Measurements from ENCODE around the gene GPC6.

The GPC6 gene

GRCh38 chr13:93558637-93559036, 332.0 kb downstream of the GPC6 start:
- FAIRE-seq, result no peak
- no peak for DNase-seq (ENCODE audit: low spot score)

DNA sequence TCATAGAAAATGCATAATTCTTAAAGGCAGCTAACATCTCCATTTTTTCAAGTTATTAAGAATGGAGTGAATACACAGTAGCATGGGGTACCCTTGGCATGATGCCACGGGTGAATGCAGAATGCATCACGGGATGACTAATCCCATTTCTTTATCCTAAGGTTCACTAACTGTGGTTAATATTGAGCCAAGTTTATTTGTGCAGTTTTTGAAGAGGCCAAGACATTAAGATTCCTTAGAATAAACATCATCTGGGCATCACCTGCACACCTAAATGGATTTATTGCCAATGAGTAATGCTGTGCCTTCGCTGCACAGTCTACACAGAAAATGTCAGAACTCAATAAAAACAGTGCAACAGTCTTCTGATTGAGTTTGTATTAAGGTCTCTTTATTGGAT, 333.1 kb downstream of the GPC6 start:
- peak; percentile 95 for DNase-seq (ENCODE audit: low spot score)
- FAIRE-seq, result peak; percentile 97

DNA sequence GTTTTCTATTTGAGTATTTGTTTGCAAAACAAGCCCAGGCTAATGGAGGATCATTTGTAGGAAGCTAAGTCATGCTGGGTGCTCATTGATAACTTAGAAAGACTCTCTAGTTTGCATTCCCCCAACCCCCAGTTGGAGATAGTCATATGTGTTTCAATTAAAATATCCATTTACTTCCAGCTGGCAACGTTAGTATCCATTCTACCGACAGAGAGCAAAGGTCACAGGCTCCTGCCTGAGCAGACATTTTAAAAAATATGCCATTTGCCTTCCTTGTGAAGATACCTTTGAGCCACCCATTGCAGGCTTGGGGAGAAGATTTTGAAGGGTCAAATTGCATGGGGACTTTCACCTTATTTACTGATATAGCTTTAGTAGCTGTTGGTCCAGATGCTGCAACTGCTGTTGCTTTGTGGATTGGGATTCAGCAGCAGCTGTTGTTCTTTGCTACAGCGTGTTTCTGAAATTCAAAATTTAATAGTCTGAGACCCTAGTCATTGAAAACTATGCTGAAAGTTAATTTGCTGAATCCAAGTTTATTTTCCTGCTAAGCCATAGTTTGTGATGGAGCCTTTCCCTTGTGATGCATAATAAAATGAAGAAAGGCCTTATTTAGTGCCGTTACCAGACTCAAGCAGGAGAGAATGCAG, 335.1 kb downstream of the GPC6 start:
- FAIRE-seq, result no peak
- no peak for DNase-seq (ENCODE audit: low spot score)

DNA sequence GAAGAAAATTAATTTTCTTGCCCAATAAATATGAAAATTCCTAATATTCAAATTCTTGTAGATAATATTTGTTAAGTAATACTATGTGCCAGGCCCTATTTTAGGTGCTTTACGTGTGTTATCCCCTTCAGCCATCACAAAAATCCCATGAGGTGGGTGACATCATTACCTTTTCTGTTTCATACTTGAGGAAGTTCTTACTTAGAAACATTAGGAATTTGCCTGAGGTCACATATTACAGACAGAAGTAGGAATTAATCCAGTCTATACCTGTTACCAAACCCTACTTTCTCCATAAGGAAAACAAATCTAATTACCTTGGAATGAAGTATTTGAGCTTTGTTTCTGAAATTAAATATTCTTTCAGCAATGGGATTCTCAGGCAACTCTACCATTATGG, 336.1 kb downstream of the GPC6 start:
- DNase-seq (ENCODE audit: low spot score) (no peak), FAIRE-seq (no peak)

- DNase-seq (ENCODE audit: low spot score) (no peak), FAIRE-seq (no peak)
Observed at GRCh38 chr13:93577105-93577504, 350.5 kb downstream of the GPC6 start.

GRCh38 chr13:93589788-93590187, 363.2 kb downstream of the GPC6 start:
- no peak for FAIRE-seq
- DNase-seq (ENCODE audit: low spot score), result no peak

DNA sequence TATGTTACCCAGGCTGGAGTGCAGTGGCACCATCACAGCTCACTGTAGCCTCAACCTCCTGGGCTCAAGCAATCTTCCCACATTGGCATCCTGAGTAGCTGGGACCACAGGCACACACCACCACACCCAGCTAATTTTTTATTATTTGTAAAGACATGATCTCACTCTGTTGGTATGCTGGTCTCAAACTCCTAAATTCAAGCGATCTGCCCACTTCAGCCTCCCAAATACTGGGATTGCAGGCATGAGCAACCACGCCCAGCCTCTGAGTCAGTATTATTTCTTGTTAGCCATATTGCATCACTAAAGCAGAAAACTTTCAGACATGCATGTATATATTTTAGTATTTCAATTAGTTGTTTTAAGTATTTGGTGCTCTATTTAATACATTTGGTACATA, 376.4 kb downstream of the GPC6 start:
- peak; percentile 91 for FAIRE-seq
- DNase-seq (ENCODE audit: low spot score), result peak; percentile 80

DNA sequence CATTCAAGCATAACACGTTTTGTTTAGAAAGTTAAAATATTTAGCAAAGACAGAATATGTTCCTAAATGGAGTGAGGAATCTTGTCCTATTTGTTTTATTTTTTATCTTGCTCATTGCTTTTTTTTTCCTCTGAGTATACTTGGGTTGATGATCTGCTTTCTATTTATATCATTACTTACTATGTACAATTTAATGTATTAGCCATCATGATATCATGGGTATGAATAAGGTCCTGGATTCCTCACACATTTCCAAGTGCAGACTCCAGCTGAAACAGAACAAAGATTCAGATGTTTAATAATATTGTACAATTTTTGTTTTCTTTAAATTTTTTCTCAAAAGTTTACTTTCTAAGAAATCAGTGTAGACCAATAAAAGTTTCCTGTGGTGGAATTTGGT, 388.2 kb downstream of the GPC6 start:
- no peak for DNase-seq (ENCODE audit: low spot score)
- no peak for FAIRE-seq

- no peak for DNase-seq (ENCODE audit: low spot score)
- no peak for FAIRE-seq
Observed at GRCh38 chr13:93620181-93620765, 393.7 kb downstream of the GPC6 start.

DNA sequence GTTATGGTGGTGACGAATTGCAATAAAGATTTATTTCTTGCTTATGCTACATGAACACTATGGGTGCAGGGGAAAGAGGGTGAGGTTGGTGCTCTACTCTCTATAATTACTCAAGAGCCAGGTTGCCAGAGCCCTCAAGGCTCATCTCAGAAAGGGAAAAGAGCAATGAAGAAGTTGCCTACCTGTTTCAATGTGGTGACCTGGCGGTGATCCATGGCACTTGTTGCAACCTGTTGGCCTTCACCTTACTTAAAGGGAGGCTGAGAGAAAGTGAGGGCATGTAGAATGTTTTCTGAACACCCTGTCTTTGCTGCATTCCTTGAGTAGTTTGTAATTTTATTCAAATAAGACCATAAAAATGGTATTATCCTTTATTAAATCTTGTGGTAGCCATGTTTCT, 394.4 kb downstream of the GPC6 start:
- no peak for FAIRE-seq
- DNase-seq (ENCODE audit: low spot score), result no peak

GRCh38 chr13:93621966-93622365, 395.4 kb downstream of the GPC6 start:
- FAIRE-seq, result no peak
- no peak for DNase-seq (ENCODE audit: low spot score)

- DNase-seq (ENCODE audit: low spot score) (no peak), FAIRE-seq (no peak)
Observed at GRCh38 chr13:93624311-93624777, 397.7 kb downstream of the GPC6 start.

DNA sequence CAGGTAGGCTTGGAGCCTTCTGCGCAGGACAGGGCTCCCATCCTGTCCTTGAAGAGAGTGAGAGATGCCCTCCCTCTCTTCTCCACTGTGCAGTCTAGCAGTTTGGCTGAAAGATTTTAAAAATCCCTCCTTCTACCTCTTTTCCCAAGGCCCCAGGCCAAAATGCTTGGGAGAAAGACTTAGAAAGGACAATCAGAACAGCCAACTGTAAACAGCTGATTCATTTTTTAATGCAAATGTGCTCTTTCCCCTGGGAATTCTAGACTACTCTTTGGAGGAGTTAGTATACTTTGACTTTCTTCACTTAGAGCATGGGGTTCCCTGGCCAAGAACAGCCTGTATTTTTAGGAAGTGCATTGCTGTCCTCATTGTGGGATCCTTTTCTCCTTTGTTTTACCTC, 398.9 kb downstream of the GPC6 start:
- no peak for FAIRE-seq
- DNase-seq (ENCODE audit: low spot score), result no peak

GRCh38 chr13:93628136-93628797, 401.7 kb downstream of the GPC6 start:
- FAIRE-seq, result no peak
- DNase-seq (ENCODE audit: low spot score), result no peak

- DNase-seq (ENCODE audit: low spot score), result no peak
Observed at GRCh38 chr13:93635616-93636032, 409.0 kb downstream of the GPC6 start.

GRCh38 chr13:93637852-93638251, 411.2 kb downstream of the GPC6 start:
- DNase-seq (ENCODE audit: low spot score) (no peak), FAIRE-seq (no peak)

More at GRCh38 chr13:93635616-93636032, 409.0 kb downstream of the GPC6 start:
- FAIRE-seq, result no peak

GRCh38 chr13:93640452-93640851, 413.8 kb downstream of the GPC6 start:
- no peak for FAIRE-seq
- no peak for DNase-seq (ENCODE audit: low spot score)

DNA sequence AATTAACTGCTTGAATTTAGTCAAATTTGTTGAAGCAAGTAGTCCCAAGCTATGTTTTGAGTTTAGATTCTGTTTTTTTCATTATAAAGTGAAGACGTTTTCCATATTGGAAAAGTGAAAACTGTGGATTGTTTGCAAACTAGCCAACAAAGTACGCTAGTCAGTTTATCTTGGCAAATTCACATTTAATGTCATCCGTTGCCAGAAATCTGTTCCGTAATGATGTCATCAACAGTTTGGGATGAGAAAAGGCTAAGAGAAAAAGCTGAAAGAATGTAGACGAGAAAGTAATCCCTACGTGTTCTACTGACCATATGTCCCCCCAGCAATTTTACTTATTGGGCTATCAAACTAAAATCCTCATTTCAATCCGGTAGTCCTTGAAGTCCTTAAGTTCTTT, 419.6 kb downstream of the GPC6 start:
- no peak for FAIRE-seq
- no peak for DNase-seq (ENCODE audit: low spot score)

DNA sequence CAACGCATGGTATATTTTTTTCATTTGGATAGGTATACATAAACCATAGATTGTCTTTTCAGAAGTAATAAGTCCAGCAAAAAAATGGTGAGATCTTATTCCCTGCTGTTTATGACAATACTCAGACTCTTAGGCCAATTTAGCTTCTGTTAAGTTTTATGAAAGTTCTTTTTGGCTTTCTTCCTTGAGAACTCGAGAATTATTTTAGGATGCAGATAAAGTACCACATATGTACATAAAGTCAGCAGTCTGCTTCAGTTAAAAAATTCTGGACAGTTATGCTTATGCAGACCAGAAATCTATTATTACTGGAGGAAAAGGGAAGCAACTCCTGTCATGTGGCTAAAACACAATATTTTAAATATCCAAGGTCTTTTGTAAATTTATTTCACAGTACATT, 422.9 kb downstream of the GPC6 start:
- FAIRE-seq, result no peak
- DNase-seq (ENCODE audit: low spot score), result no peak

GRCh38 chr13:93653776-93654175, 427.2 kb downstream of the GPC6 start:
- DNase-seq (ENCODE audit: low spot score) (no peak), FAIRE-seq (no peak)

GRCh38 chr13:93655154-93655553, 428.5 kb downstream of the GPC6 start:
- FAIRE-seq (no peak), DNase-seq (ENCODE audit: low spot score) (no peak)

DNA sequence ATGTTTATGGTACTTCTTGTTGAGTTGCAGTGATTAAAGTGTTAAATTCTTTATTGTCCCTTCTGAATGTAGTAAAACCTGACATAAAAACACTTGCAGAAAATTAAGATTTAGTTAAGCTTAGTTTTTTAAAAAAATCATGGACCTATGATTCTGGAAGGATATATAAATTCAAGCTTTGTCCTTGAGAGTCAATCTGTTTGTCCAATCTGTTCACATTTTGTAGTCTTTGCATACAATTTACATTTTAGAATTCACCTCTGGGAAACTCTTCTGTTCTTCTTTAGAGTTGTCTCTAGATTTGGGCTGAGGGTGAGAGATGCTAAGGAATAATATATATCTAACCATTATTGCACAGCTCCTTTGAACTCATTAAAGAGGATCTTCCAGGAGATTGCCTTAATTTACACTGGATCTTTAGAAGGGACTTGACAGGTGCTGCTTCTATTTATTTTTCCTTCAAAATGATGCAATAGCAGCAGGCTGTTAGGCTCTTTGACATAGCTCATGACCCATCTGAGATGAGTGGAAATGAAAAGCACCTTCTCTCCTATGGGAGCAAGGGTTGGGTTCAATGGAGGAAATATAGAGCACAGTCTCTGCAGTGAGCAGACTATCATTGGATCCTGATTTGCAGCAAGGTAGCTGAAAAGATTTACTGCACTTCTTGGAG, 433.9 kb downstream of the GPC6 start:
- FAIRE-seq (no peak), DNase-seq (ENCODE audit: low spot score) (no peak)

Measured in RCC 7860 (cell line).